ENCODE results near the gene LBR. TPM values are rescaled to one million over a fixed set of nuclear protein-coding genes. Genes with fewer than 3 reads are reported as not detected.

LBR gene
- total and polyA plus RNA-seq, 9 donors = 22.4 to 60.9 (median 43.0) TPM

DNA sequence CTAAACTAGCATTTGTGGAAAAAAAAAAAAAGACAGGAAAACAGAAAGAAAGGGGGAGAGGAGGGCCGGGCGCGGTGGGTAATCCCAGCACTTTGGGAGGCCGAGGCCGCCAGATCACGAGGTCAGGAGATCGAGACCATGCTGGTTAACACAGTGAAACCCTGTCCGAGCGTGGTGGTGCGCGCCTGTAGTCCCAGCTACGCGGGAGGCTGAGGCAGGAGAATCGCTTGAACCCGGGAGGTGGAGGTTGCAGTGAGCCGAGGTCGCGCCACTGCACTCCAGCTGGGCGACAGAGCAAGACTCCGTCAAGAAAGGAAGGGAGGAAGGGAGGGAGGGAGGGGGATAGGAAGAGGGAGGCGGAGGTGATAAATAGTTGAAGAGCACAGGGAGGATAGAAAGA is 54.7 kb downstream of the LBR start:
- H3K27me3 ChIP-seq = no peaks in the 10 kb centered on the region
- no peak for DNase-seq
- 89 to 93% (median 90%) methylated on average over 21 of the region's 21 CpGs for WGBS, 3 donors
- no peaks in the 10 kb centered on the region for H3K36me3 ChIP-seq
- H3K4me3 ChIP-seq = no peak overlapping the region
- no peak overlapping the region for H3K27ac ChIP-seq
- intact Hi-C loops (cut with DNase I) = no loop called here
- H3K4me1 ChIP-seq (ENCODE audit: insufficient read depth) = no peaks in the 10 kb centered on the region
- H3K9me3 ChIP-seq = no peaks in the 10 kb centered on the region
- TF ChIP-seq EP300 (IDR thresholded peaks at IDR 0.05) = no peak
- no peak for TF ChIP-seq CTCF (IDR thresholded peaks at IDR 0.05)
- TF ChIP-seq POLR2A (IDR thresholded peaks at IDR 0.05) = no peak

DNA sequence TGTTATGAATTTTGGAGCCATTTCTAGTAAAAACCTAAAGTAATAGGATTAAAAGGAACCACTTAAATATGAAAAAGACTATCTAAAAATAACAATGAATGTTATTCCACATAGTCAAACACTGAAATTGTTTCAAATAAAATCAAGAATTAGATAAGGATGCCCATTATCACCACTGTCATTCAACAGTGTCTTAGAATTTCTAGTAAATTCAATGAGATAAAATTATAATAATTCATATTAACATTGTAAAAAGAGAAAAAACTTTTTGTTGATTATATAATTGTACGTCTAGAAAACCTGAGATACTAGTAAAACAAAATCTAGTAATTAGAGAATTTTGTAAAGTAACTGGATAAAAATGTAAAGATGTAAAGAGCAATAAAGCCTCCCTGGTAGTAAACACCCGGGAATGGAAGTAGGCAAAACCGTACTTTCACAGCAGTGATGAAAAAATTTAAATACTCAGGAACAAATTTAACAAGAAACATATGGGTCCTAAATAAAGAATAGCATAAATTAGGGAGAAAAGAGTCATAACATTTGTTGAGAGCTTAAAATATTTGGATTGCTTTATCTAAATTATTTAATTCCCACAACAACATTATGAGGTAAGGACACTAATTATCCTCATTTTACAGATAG is 56.4 kb downstream of the LBR start:
- Histone ChIP-seq H3K36me3 (no peaks in the 10 kb centered on the region), H3K27ac (no peak overlapping the region), H3K4me3 (no peak overlapping the region), H3K27me3 (no peaks in the 10 kb centered on the region), H3K4me1 (ENCODE audit: insufficient read depth) (no peaks in the 10 kb centered on the region), H3K9me3 (no peaks in the 10 kb centered on the region)
- intact Hi-C loops (cut with DNase I) = no loop called here
- no peak for DNase-seq
- no peak for TF ChIP-seq EP300 (IDR thresholded peaks at IDR 0.05)
- WGBS, 3 donors = 47 to 56% (median 55%) methylated on average over 3 of the region's 3 CpGs

- intact Hi-C loops (cut with DNase I) = no loop called here
- WGBS, 3 donors = 89 to 92% (median 91%) methylated on average over 3 of the region's 3 CpGs
Observed at GRCh38 chr1:225368036-225368552, 59.7 kb downstream of the LBR start.

GRCh38 chr1:225366552-225366951 is 61.3 kb downstream of the LBR start:
- 0 to 2% (median 0%) methylated on average over 1 of the region's 1 CpG for WGBS, 3 donors
- intact Hi-C loops (cut with DNase I) = no loop called here
- H3K9me3 ChIP-seq = no peaks in the 10 kb centered on the region
- no peak overlapping the region for H3K4me3 ChIP-seq
- H3K27me3 ChIP-seq = no peaks in the 10 kb centered on the region
- TF ChIP-seq CTCF (IDR thresholded peaks at IDR 0.05) (no peak), POLR2A (IDR thresholded peaks at IDR 0.05) (no peak), EP300 (IDR thresholded peaks at IDR 0.05) (no peak)
- no peak for DNase-seq
- no peak overlapping the region for H3K27ac ChIP-seq
- no peaks in the 10 kb centered on the region for H3K36me3 ChIP-seq
- H3K4me1 ChIP-seq (ENCODE audit: insufficient read depth) = no peaks in the 10 kb centered on the region

More at GRCh38 chr1:225368036-225368552, 59.7 kb downstream of the LBR start:
- no peak for TF ChIP-seq POLR2A (IDR thresholded peaks at IDR 0.05)
- no peak for TF ChIP-seq CTCF (IDR thresholded peaks at IDR 0.05)
- no peak for TF ChIP-seq EP300 (IDR thresholded peaks at IDR 0.05)
- Histone ChIP-seq H3K36me3 (no peaks in the 10 kb centered on the region), H3K27ac (no peak overlapping the region), H3K27me3 (no peaks in the 10 kb centered on the region), H3K9me3 (no peaks in the 10 kb centered on the region), H3K4me3 (no peak overlapping the region), H3K4me1 (ENCODE audit: insufficient read depth) (no peaks in the 10 kb centered on the region)
- no peak for DNase-seq

- Histone ChIP-seq H3K27ac (no peak overlapping the region), H3K27me3 (no peaks in the 10 kb centered on the region), H3K9me3 (no peaks in the 10 kb centered on the region), H3K4me1 (ENCODE audit: insufficient read depth) (no peaks in the 10 kb centered on the region), H3K36me3 (no peaks in the 10 kb centered on the region), H3K4me3 (no peak overlapping the region)
- TF ChIP-seq CTCF (IDR thresholded peaks at IDR 0.05) = no peak
- TF ChIP-seq POLR2A (IDR thresholded peaks at IDR 0.05) = no peak
- no peak for TF ChIP-seq EP300 (IDR thresholded peaks at IDR 0.05)
- DNase-seq = no peak
- intact Hi-C loops (cut with DNase I) = no loop called here
Observed at GRCh38 chr1:225366018-225366417, 61.8 kb downstream of the LBR start.

Data from ovary (tissue), 9 donors.